Neural progenitor cell (in vitro differentiated cells): ENCODE results near the gene TOP2A. TPM values are rescaled to one million over a fixed set of nuclear protein-coding genes. Genes with fewer than 3 reads are reported as not detected.
"Not testable (repeated sequence)": the region's sequence is repeated elsewhere in the genome, so short reads cannot be mapped to it uniquely, and the experiment has no call there.

Source experiments
- DNase-seq: peaks from one replicate; pipeline ENCODE4 v3.0.0-alpha.2; 2016; ENCODE audit warnings: low spot score
- H2AFZ ChIP-seq: fragments of 200-600 bp; sonication (generic); replicated peaks from 2 replicates; pipeline ENCODE4 v1.6.1; 2016; ENCODE audit warnings: antibody characterized with exemption
- H3F3A ChIP-seq: fragments of 200-600 bp; sonication (generic); 2 replicates; pipeline ENCODE4 v1.6.1; 2016; ENCODE audit warnings: antibody characterized with exemption, low read depth
- H3K27ac ChIP-seq: fragments of 200-600 bp; sonication (generic); 2 replicates; pipeline ENCODE4 v1.5.1; 2016; ENCODE audit warnings: mild to moderate bottlenecking
- H3K27me3 ChIP-seq: fragments of 200-600 bp; sonication (generic); 2 replicates; pipeline ENCODE4 v1.6.1; 2016; ENCODE audit warnings: mild to moderate bottlenecking, moderate library complexity
- H3K36me3 ChIP-seq: fragments of 200-600 bp; sonication (generic); 2 replicates; pipeline ENCODE4 v1.5.1; 2016
- H3K4me1 ChIP-seq: fragments of 200-600 bp; sonication (generic); 2 replicates; pipeline ENCODE4 v1.6.1; 2016; ENCODE audit warnings: mixed run types
- H3K4me2 ChIP-seq: fragments of 200-600 bp; sonication (generic); 2 replicates; pipeline ENCODE4 v1.6.1; 2016
- H3K4me3 ChIP-seq: fragments of 200-600 bp; sonication (generic); 2 replicates; pipeline ENCODE4 v1.5.1; 2016
- H3K79me2 ChIP-seq: fragments of 200-600 bp; sonication (generic); 2 replicates; pipeline ENCODE4 v1.6.1; 2016; ENCODE audit warnings: low read depth
- H3K9ac ChIP-seq: fragments of 200-600 bp; sonication (generic); 2 replicates; pipeline ENCODE4 v1.6.1; 2016
- H3K9me3 ChIP-seq: fragments of 200-600 bp; sonication (generic); 2 replicates; pipeline ENCODE4 v1.5.1; 2016; ENCODE audit warnings: low read depth
- H4K20me1 ChIP-seq: fragments of 200-600 bp; sonication (generic); 2 replicates; pipeline ENCODE4 v1.6.1; 2016; ENCODE audit warnings: low read depth
- H3K27ac Mint-ChIP-seq: 3 replicates; pipeline ENCODE4 v1.8.0; 2021; ENCODE audit warnings: mixed read lengths
- H3K27me3 Mint-ChIP-seq: 2 replicates; pipeline ENCODE4 v1.8.0; 2022; ENCODE audit warnings: low read depth, mild to moderate bottlenecking, inconsistent platforms, moderate library complexity, mixed read lengths; ENCODE audit not compliant: insufficient read depth
- H3K36me3 Mint-ChIP-seq: 3 replicates; pipeline ENCODE4 v1.8.0; 2021; ENCODE audit warnings: mixed read lengths
- H3K4me1 Mint-ChIP-seq: 3 replicates; pipeline ENCODE4 v1.8.0; 2021; ENCODE audit warnings: mixed read lengths
- H3K4me3 Mint-ChIP-seq: 3 replicates; pipeline ENCODE4 v1.8.0; 2021; ENCODE audit warnings: mild to moderate bottlenecking, moderate library complexity, mixed read lengths
- H3K9me3 Mint-ChIP-seq: 3 replicates; pipeline ENCODE4 v1.8.0; 2020; ENCODE audit warnings: mixed read lengths
- CTCF ChIP-seq: fragments of 200-600 bp; sonication (generic); IDR thresholded peaks from 2 replicates; pipeline ENCODE4 v1.5.1; 2017; ENCODE audit warnings: antibody characterized with exemption, mild to moderate bottlenecking
- EZH2 ChIP-seq: fragments of 200-600 bp; sonication (generic); IDR thresholded peaks from 2 replicates; pipeline ENCODE4 v1.6.1; 2017; ENCODE audit warnings: antibody characterized with exemption, mild to moderate bottlenecking, moderate library complexity
- EZH2phosphoT487 ChIP-seq: fragments of 200-600 bp; sonication (generic); IDR thresholded peaks from 2 replicates; pipeline ENCODE4 v1.6.1; 2017; ENCODE audit warnings: antibody characterized with exemption
- total RNA-seq: library from RNA; depleted of rRNA; stranded (reverse); fragments of >200 nt; gene quantifications from 2 replicates; pipeline ENCODE4 v1.2.3, GENCODE V29; 2015; ENCODE audit warnings: low replicate concordance

TOP2A gene
- total RNA-seq, 1 donor from 2014 or later: 968 TPM

- H3F3A ChIP-seq: no peaks in the 10 kb centered on the region
- H3K4me1 Mint-ChIP-seq: peaks cover 11% of the 10 kb centered on the region
- H3K4me3 ChIP-seq: no peak overlapping the region
- no peak overlapping the region for H3K9ac ChIP-seq
- no peak overlapping the region for H3K27ac ChIP-seq
- H3K4me3 Mint-ChIP-seq: no peak overlapping the region
- no peak for DNase-seq
- H2AFZ ChIP-seq: no peak overlapping the region
- no peak overlapping the region for H3K4me2 ChIP-seq
- H3K9me3 Mint-ChIP-seq: peaks cover 19% of the 10 kb centered on the region
- TF ChIP-seq EZH2 (no peak), CTCF (no peak)
- peak overlapping the region; percentile 10 for H3K27ac Mint-ChIP-seq
- H3K4me1 ChIP-seq: no peaks in the 10 kb centered on the region
- H3K27me3 Mint-ChIP-seq: peaks cover 13% of the 10 kb centered on the region
- H3K36me3 ChIP-seq: no peaks in the 10 kb centered on the region
- H3K36me3 Mint-ChIP-seq: no peaks in the 10 kb centered on the region
- H3K27me3 ChIP-seq: no peaks in the 10 kb centered on the region
- H3K79me2 ChIP-seq: no peaks in the 10 kb centered on the region
- no peaks in the 10 kb centered on the region for H4K20me1 ChIP-seq
- no peaks in the 10 kb centered on the region for H3K9me3 ChIP-seq
These were observed 42.7 kb downstream of the TOP2A start for GRCh38 chr17:40374821-40375498.

- H4K20me1 ChIP-seq: no peaks in the 10 kb centered on the region
- H3K79me2 ChIP-seq: no peaks in the 10 kb centered on the region
- H3K9me3 Mint-ChIP-seq: peaks cover 19% of the 10 kb centered on the region
- H3K27ac Mint-ChIP-seq: no peak overlapping the region
- H3K27ac ChIP-seq: no peak overlapping the region
- no peak overlapping the region for H3K9ac ChIP-seq
- H3K4me3 ChIP-seq: no peak overlapping the region
- H3K36me3 ChIP-seq: no peaks in the 10 kb centered on the region
- peaks cover 11% of the 10 kb centered on the region for H3K4me1 Mint-ChIP-seq
- H3K9me3 ChIP-seq: no peaks in the 10 kb centered on the region
- H3K36me3 Mint-ChIP-seq: no peaks in the 10 kb centered on the region
- peak overlapping the region; percentile 21 for H3K4me3 Mint-ChIP-seq
- H3F3A ChIP-seq: no peaks in the 10 kb centered on the region
- TF ChIP-seq EZH2 (no peak), EZH2phosphoT487 (no peak), CTCF (no peak)
- no peak for DNase-seq
- H3K4me2 ChIP-seq: no peak overlapping the region
- H2AFZ ChIP-seq: no peak overlapping the region
- H3K27me3 ChIP-seq: no peaks in the 10 kb centered on the region
- peaks cover 13% of the 10 kb centered on the region for H3K27me3 Mint-ChIP-seq
- no peaks in the 10 kb centered on the region for H3K4me1 ChIP-seq
These were observed 43.7 kb downstream of the TOP2A start for GRCh38 chr17:40373999-40374398.

- Mint-ChIP-seq H3K9me3 (peaks cover 19% of the 10 kb centered on the region), H3K4me1 (peaks cover 11% of the 10 kb centered on the region), H3K4me3 (no peak overlapping the region)
These were observed 44.4 kb downstream of the TOP2A start for GRCh38 chr17:40373324-40373723.

GRCh38 chr17:40372644-40373043 is 45.1 kb downstream of the TOP2A start:
- not testable (repeated sequence) for H3K27ac Mint-ChIP-seq, H3K4me2 ChIP-seq, DNase-seq, H3K4me3 ChIP-seq, H3K27ac ChIP-seq, H3K9me3 ChIP-seq, H3K4me1 ChIP-seq, H2AFZ ChIP-seq, H3K27me3 ChIP-seq, H3F3A ChIP-seq, H3K36me3 ChIP-seq, H4K20me1 ChIP-seq, H3K9ac ChIP-seq, H3K79me2 ChIP-seq, H3K36me3 Mint-ChIP-seq
- Mint-ChIP-seq H3K27me3 (peaks cover 14% of the 10 kb centered on the region), H3K4me3 (peak overlapping the region; percentile 14), H3K9me3 (peaks cover 19% of the 10 kb centered on the region), H3K4me1 (peaks cover 11% of the 10 kb centered on the region)

More at GRCh38 chr17:40373324-40373723, 44.4 kb downstream of the TOP2A start:
- H3K36me3 Mint-ChIP-seq: no peaks in the 10 kb centered on the region
- H3K27ac Mint-ChIP-seq: no peak overlapping the region
- H3K4me1 ChIP-seq: no peaks in the 10 kb centered on the region
- H3K9me3 ChIP-seq: no peaks in the 10 kb centered on the region
- no peaks in the 10 kb centered on the region for H3F3A ChIP-seq
- H3K4me3 ChIP-seq: no peak overlapping the region
- H3K36me3 ChIP-seq: no peaks in the 10 kb centered on the region
- H3K27me3 Mint-ChIP-seq: peaks cover 13% of the 10 kb centered on the region
- no peaks in the 10 kb centered on the region for H3K27me3 ChIP-seq
- DNase-seq: no peak
- no peak overlapping the region for H3K4me2 ChIP-seq
- no peak overlapping the region for H2AFZ ChIP-seq
- no peak overlapping the region for H3K27ac ChIP-seq
- H3K9ac ChIP-seq: no peak overlapping the region
- no peaks in the 10 kb centered on the region for H3K79me2 ChIP-seq
- no peak for TF ChIP-seq EZH2phosphoT487
- H4K20me1 ChIP-seq: no peaks in the 10 kb centered on the region
